Fibroblast of lung (primary cell): ENCODE results near the gene ITPA.

Source experiments
- EZH2 ChIP-seq: IDR thresholded peaks from 2 replicates; pipeline ENCODE4 v1.5.1; 2012; ENCODE audit warnings: low read length, control low read depth, mild to moderate bottlenecking; ENCODE audit errors: missing control alignments
- TF ChIP-seq, protein P1 (sequence below), 2 donors: IDR thresholded peaks in 1 of 2; conservative IDR thresholded peaks in 1 of 2; 1 replicate in 1 of 2; 2 replicates in 1 of 2; pipeline ENCODE4 v1.5.1; 2011 to 2012; ENCODE audit warnings: low read length in 2 of 2, control low read depth in 1 of 2, inconsistent platforms in 1 of 2, low read depth in 1 of 2, mild to moderate bottlenecking in 1 of 2

DNA sequence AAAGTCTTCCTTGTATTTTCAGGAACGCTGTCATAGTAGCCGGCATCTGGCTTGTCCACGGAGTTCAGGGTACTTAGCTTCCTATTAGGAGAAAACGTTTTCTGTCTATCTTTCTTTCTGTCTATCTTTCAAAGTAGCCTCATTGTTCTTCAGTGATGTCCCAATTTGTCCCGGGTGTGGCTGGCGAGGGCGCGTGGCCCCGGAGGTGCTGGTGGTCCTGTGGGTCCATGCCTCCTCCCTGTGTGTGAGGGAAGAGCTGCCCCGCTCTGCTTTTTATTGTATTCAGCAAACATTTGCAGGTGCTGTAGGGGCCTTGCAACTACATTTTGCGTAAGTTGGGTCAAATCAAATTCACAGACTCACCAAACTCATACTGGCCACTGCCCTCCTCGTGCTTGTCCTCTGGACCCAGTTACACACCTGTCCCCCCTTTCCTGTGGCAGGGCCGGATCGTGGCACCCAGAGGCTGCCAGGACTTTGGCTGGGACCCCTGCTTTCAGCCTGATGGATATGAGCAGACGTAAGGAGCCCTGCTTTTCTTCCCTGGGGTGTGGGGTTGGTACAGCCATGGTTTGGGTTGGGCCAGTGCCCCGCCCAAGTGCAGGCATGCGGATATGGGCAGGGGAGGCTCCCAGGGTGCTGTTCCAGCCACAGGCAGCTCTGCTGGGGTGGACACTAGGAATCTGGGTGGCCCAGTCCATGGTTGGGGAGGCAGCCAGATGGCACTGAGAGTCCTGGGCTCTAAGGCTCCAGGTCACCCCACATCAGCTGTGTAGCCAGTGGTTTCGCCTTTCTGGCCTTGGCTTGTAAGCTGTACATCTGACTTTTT is 12.3 kb downstream of the ITPA start:
- TF ChIP-seq, protein P1, sequence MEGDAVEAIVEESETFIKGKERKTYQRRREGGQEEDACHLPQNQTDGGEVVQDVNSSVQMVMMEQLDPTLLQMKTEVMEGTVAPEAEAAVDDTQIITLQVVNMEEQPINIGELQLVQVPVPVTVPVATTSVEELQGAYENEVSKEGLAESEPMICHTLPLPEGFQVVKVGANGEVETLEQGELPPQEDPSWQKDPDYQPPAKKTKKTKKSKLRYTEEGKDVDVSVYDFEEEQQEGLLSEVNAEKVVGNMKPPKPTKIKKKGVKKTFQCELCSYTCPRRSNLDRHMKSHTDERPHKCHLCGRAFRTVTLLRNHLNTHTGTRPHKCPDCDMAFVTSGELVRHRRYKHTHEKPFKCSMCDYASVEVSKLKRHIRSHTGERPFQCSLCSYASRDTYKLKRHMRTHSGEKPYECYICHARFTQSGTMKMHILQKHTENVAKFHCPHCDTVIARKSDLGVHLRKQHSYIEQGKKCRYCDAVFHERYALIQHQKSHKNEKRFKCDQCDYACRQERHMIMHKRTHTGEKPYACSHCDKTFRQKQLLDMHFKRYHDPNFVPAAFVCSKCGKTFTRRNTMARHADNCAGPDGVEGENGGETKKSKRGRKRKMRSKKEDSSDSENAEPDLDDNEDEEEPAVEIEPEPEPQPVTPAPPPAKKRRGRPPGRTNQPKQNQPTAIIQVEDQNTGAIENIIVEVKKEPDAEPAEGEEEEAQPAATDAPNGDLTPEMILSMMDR (conservative IDR thresholded peaks at IDR 0.05 in 1 of 2, IDR thresholded peaks at IDR 0.05 in 1 of 2; ENCODE audit: low read depth in 1 of 2, low read length in 2 of 2): no peak
- TF ChIP-seq EZH2: no peak
